Globus pallidus (tissue), 1 donor: ENCODE results near the gene ZNF626.
A peak's percentile ranks its signal among the peaks of the same experiment; 100 is the strongest.
"Not testable (repeated sequence)": the region's sequence is repeated elsewhere in the genome, so short reads cannot be mapped to it uniquely, and the experiment has no call there.

Source experiments
- DNase-seq: peaks from one replicate; pipeline ENCODE4 v3.0.0-alpha.2; 2015; ENCODE audit warnings: low spot score

Gene ZNF626

GRCh38 chr19:20661150-20661819 lies at the start of gene ZNF626:
Gene ZNF626, minus strand, starts transcription at chr19:20661571. Its CDS starts 125 bp downstream, at chr19:20661446.
- DNase-seq = peak; percentile 99

GRCh38 chr19:20669263-20669662 lies 7.9 kb upstream of the ZNF626 start:
- DNase-seq = no peak

- DNase-seq = no peak
Measured at GRCh38 chr19:20667281-20667680, 5.9 kb upstream of the ZNF626 start.

GRCh38 chr19:20664901-20665781 lies 3.8 kb upstream of the ZNF626 start:
- peak; percentile 44 for DNase-seq

- not testable (repeated sequence) for DNase-seq
Measured at GRCh38 chr19:20664475-20664874, 3.1 kb upstream of the ZNF626 start.

GRCh38 chr19:20662421-20663105 lies 1.2 kb upstream of the ZNF626 start:
- DNase-seq = no peak

- DNase-seq = no peak
Measured at GRCh38 chr19:20660473-20661140, 764 bp downstream of the ZNF626 start.

GRCh38 chr19:20640545-20640944 lies 20.8 kb downstream of the ZNF626 start:
- no peak for DNase-seq

GRCh38 chr19:20640023-20640422 lies 21.3 kb downstream of the ZNF626 start:
- no peak for DNase-seq

GRCh38 chr19:20624560-20624959 lies 36.8 kb downstream of the ZNF626 start:
- not testable (repeated sequence) for DNase-seq

- DNase-seq = no peak
Measured at GRCh38 chr19:20616071-20616470, 45.3 kb downstream of the ZNF626 start.

GRCh38 chr19:20614971-20615370 lies 46.4 kb downstream of the ZNF626 start:
- not testable (repeated sequence) for DNase-seq

GRCh38 chr19:20612711-20613316 lies 48.6 kb downstream of the ZNF626 start:
- DNase-seq = no peak

GRCh38 chr19:20611866-20612265 lies 49.5 kb downstream of the ZNF626 start:
- DNase-seq = no peak

- DNase-seq = no peak
Measured at GRCh38 chr19:20607943-20608342, 53.4 kb downstream of the ZNF626 start.
